SK-N-SH treated with all-trans-retinoic acid at 6 μM for 48 hours (cell line): Measurements from ENCODE around the gene PLEKHG4.

ENCODE experiments used
- ATAC-seq: fragments of 200-7000 bp; cut with Tn5 transposase; 3 replicates; pipeline ENCODE4 v1.9.1; 2020; ENCODE audit warnings: mild to moderate bottlenecking, moderate library complexity
- ARNTL ChIP-seq: fragments of 450-650 bp; formaldehyde crosslinking; IDR thresholded peaks from 2 replicates; pipeline ENCODE4 v1.5.0; 2020; ENCODE audit warnings: low read depth, mild to moderate bottlenecking, moderate library complexity, borderline replicate concordance
- BACH2 ChIP-seq: fragments of 250-450 bp; sonication (Bioruptor Pico); IDR thresholded peaks from 2 replicates; pipeline ENCODE4 v1.9.0; 2021; ENCODE audit warnings: mild to moderate bottlenecking, borderline replicate concordance
- CREB5 ChIP-seq: fragments of 250-450 bp; sonication (Bioruptor Pico); IDR thresholded peaks from 2 replicates; pipeline ENCODE4 v1.5.1; 2020; ENCODE audit warnings: low read depth, mild to moderate bottlenecking, moderate library complexity
- CSDC2 ChIP-seq: fragments of 250-450 bp; sonication (Bioruptor Pico); IDR thresholded peaks from 2 replicates; pipeline ENCODE4 v1.5.0; 2020; ENCODE audit warnings: mild to moderate bottlenecking, moderate library complexity
- ESRRG ChIP-seq: fragments of 250-450 bp; sonication (Bioruptor Pico); IDR thresholded peaks from 2 replicates; pipeline ENCODE4 v1.6.1; 2021; ENCODE audit warnings: mild to moderate bottlenecking
- ISL1 ChIP-seq: fragments of 250-450 bp; sonication (Bioruptor Pico); IDR thresholded peaks from 2 replicates; pipeline ENCODE4 v2.1.2; 2022; ENCODE audit warnings: mild to moderate bottlenecking, moderate library complexity
- OSR1 ChIP-seq: fragments of 250-450 bp; sonication (Bioruptor Pico); IDR thresholded peaks from 2 replicates; pipeline ENCODE4 v1.8.0; 2022; ENCODE audit warnings: moderate library complexity, mild to moderate bottlenecking, inconsistent platforms
- PATZ1 ChIP-seq: fragments of 250-450 bp; sonication (Bioruptor Pico); IDR thresholded peaks from 2 replicates; pipeline ENCODE4 v1.8.0; 2020; ENCODE audit warnings: mild to moderate bottlenecking, moderate library complexity, borderline replicate concordance
- PPARA ChIP-seq: fragments of 250-450 bp; sonication (Bioruptor Pico); IDR thresholded peaks from 2 replicates; pipeline ENCODE4 v1.5.0; 2020; ENCODE audit warnings: mild to moderate bottlenecking, borderline replicate concordance
- RARB ChIP-seq: fragments of 250-450 bp; sonication (Bioruptor Pico); IDR thresholded peaks from 2 replicates; pipeline ENCODE4 v1.8.0; 2021; ENCODE audit warnings: mild to moderate bottlenecking, moderate library complexity
- SNAI2 ChIP-seq: fragments of 250-450 bp; sonication (Bioruptor Pico); IDR thresholded peaks from 2 replicates; pipeline ENCODE4 v1.5.0; 2020; ENCODE audit warnings: mild to moderate bottlenecking, moderate library complexity
- TCF4 ChIP-seq: fragments of 250-450 bp; sonication (Bioruptor Pico); IDR thresholded peaks from 2 replicates; pipeline ENCODE4 v1.8.0; 2021; ENCODE audit warnings: mild to moderate bottlenecking, moderate library complexity, borderline replicate concordance
- TSHZ2 ChIP-seq: fragments of 250-450 bp; sonication (Bioruptor Pico); IDR thresholded peaks from 2 replicates; pipeline ENCODE4 v1.5.0; 2020; ENCODE audit warnings: mild to moderate bottlenecking, moderate library complexity
- ZFP3 ChIP-seq: fragments of 250-450 bp; sonication (Bioruptor Pico); IDR thresholded peaks from 2 replicates; pipeline ENCODE4 v1.5.0; 2020; ENCODE audit warnings: mild to moderate bottlenecking, moderate library complexity
- ZFP30 ChIP-seq: fragments of 450-650 bp; formaldehyde crosslinking; IDR thresholded peaks from 2 replicates; pipeline ENCODE4 v1.5.0; 2022; ENCODE audit warnings: mild to moderate bottlenecking, moderate library complexity
- ZNF565 ChIP-seq: fragments of 450-650 bp; formaldehyde crosslinking; conservative IDR thresholded peaks from 2 replicates; pipeline ENCODE4 v1.5.0; 2020; ENCODE audit warnings: low read depth, mild to moderate bottlenecking, moderate library complexity
- ZNF70 ChIP-seq: fragments of 450-650 bp; formaldehyde crosslinking; IDR thresholded peaks from 2 replicates; pipeline ENCODE4 v1.5.0; 2020; ENCODE audit warnings: mild to moderate bottlenecking, moderate library complexity
- ZNF8 ChIP-seq: fragments of 450-650 bp; formaldehyde crosslinking; IDR thresholded peaks from 2 replicates; pipeline ENCODE4 v1.5.0; 2020; ENCODE audit warnings: mild to moderate bottlenecking, moderate library complexity
- TF ChIP-seq, protein P1 (sequence below): fragments of 250-450 bp; sonication (Bioruptor Pico); IDR thresholded peaks from 2 replicates; pipeline ENCODE4 v1.5.1; 2021; ENCODE audit warnings: mild to moderate bottlenecking, moderate library complexity
- TF ChIP-seq, protein P2 (sequence below): fragments of 250-450 bp; sonication (Bioruptor Pico); IDR thresholded peaks from 2 replicates; pipeline ENCODE4 v1.8.0; 2021; ENCODE audit warnings: low read depth, mild to moderate bottlenecking, moderate library complexity, borderline replicate concordance

Gene PLEKHG4

GRCh38 chr16:67233596-67233995 lies 45.7 kb upstream of the PLEKHG4 start:
- no peak for ATAC-seq
- no peak for TF ChIP-seq PPARA (CRISPR knock-in tag)
- no peak for TF ChIP-seq ZFP30
- no peak for TF ChIP-seq ZNF8 (CRISPR knock-in tag)
- TF ChIP-seq ZNF70 = no peak
- TF ChIP-seq ZFP3 (CRISPR knock-in tag) = no peak
- no peak for TF ChIP-seq ZNF565
- no peak for TF ChIP-seq TCF4 (CRISPR knock-in tag)
- no peak for TF ChIP-seq ISL1 (CRISPR knock-in tag)

DNA sequence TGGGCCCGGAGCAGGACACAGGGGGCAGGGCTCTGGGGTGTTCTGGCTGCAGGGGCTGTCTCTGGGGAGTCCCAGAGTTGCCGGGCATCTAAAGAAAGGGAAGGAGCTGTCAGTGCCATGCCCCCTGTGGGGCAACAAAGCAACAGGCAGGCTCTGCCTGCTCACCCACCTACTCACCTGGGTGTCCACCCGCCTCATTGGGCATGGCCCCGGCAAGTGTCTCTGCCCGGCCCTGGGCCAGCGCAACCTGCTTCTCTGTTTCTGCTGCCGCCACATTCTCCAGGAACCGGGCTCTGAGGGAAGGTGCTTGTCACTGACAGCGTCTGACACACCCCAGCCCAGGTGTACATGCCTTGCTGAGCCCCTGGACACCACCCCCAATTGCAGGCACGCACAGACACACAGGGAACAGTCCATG lies 45.1 kb upstream of the PLEKHG4 start:
- TF ChIP-seq, protein P1, sequence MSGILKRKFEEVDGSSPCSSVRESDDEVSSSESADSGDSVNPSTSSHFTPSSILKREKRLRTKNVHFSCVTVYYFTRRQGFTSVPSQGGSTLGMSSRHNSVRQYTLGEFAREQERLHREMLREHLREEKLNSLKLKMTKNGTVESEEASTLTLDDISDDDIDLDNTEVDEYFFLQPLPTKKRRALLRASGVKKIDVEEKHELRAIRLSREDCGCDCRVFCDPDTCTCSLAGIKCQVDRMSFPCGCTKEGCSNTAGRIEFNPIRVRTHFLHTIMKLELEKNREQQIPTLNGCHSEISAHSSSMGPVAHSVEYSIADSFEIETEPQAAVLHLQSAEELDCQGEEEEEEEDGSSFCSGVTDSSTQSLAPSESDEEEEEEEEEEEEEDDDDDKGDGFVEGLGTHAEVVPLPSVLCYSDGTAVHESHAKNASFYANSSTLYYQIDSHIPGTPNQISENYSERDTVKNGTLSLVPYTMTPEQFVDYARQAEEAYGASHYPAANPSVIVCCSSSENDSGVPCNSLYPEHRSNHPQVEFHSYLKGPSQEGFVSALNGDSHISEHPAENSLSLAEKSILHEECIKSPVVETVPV (CRISPR knock-in tag) = no peak
- no peak for ATAC-seq

GRCh38 chr16:67235816-67236562 lies 43.3 kb upstream of the PLEKHG4 start:
- ATAC-seq = no peak
- TF ChIP-seq ESRRG (no peak), ARNTL (CRISPR knock-in tag) (no peak), OSR1 (CRISPR knock-in tag) (no peak), SNAI2 (no peak), ZNF70 (no peak), CSDC2 (CRISPR knock-in tag) (no peak), RARB (no peak), PPARA (CRISPR knock-in tag) (no peak), TSHZ2 (CRISPR knock-in tag) (no peak), CREB5 (CRISPR knock-in tag) (no peak), ZNF8 (CRISPR knock-in tag) (no peak), PATZ1 (CRISPR knock-in tag) (no peak), BACH2 (CRISPR knock-in tag) (no peak), ZFP3 (CRISPR knock-in tag) (no peak), ISL1 (CRISPR knock-in tag) (no peak), TCF4 (CRISPR knock-in tag) (no peak)
- TF ChIP-seq, protein P1 (CRISPR knock-in tag) = no peak
- TF ChIP-seq, protein P2, sequence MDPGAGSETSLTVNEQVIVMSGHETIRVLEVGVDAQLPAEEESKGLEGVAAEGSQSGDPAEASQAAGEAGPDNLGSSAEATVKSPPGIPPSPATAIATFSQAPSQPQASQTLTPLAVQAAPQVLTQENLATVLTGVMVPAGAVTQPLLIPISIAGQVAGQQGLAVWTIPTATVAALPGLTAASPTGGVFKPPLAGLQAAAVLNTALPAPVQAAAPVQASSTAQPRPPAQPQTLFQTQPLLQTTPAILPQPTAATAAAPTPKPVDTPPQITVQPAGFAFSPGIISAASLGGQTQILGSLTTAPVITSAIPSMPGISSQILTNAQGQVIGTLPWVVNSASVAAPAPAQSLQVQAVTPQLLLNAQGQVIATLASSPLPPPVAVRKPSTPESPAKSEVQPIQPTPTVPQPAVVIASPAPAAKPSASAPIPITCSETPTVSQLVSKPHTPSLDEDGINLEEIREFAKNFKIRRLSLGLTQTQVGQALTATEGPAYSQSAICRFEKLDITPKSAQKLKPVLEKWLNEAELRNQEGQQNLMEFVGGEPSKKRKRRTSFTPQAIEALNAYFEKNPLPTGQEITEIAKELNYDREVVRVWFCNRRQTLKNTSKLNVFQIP (CRISPR knock-in tag) = no peak
